CD4-positive, alpha-beta T cell (primary cell): ENCODE measurements around the gene HDC. TPM values are rescaled to one million over a fixed set of nuclear protein-coding genes. Genes with fewer than 3 reads are reported as not detected.

Experiments used
- ATAC-seq: fragments of 200-7000 bp; cut with Tn5 transposase; one replicate; pipeline ENCODE4 v1.10.0; 2022; ENCODE audit warnings: mild to moderate bottlenecking; ENCODE audit not compliant: poor library complexity
- CTCF ChIA-PET: fragments of 350-600 bp; sonication (Branson Sonifier 250); formaldehyde crosslinking; loops from one replicate; lab custom pipeline; 2021; ENCODE audit warnings: antibody characterized with exemption, inconsistent platforms; lab: Charles Lee
- POLR2A ChIA-PET: fragments of 350-600 bp; sonication (Branson Sonifier 250); formaldehyde crosslinking; loops from one replicate; lab custom pipeline; 2021; ENCODE audit warnings: antibody characterized with exemption, inconsistent platforms; lab: Charles Lee
- DNase-seq, 14 experiments: peaks; one replicate each; pipeline ENCODE4 v3.0.0-alpha.2; 2013 to 2020; ENCODE audit warnings: mixed read lengths in 2 of 14
- H3K27ac ChIP-seq, 2 donors: one replicate each; pipeline versions ENCODE4 v1.5.1 to v1.7.0; 2013; ENCODE audit warnings: low read length in 2 of 2, low read depth in 1 of 2, mild to moderate bottlenecking in 1 of 2
- H3K27me3 ChIP-seq, 2 experiments: 1 replicate in 1 of 2; 2 replicates in 1 of 2; pipeline versions ENCODE4 v1.6.1 to v1.7.0; 2013; ENCODE audit warnings: low read length in 2 of 2, control low read depth in 1 of 2, mild to moderate bottlenecking in 1 of 2, moderate library complexity in 1 of 2; ENCODE audit not compliant: insufficient read depth in 2 of 2, control insufficient read depth in 1 of 2
- H3K36me3 ChIP-seq: one replicate; pipeline ENCODE4 v1.6.1; 2013; ENCODE audit warnings: low read length, control low read depth; ENCODE audit not compliant: insufficient read depth
- H3K4me1 ChIP-seq: one replicate; pipeline ENCODE4 v1.6.1; 2013; ENCODE audit warnings: low read length, control low read depth; ENCODE audit not compliant: insufficient read depth
- H3K4me3 ChIP-seq: one replicate; pipeline ENCODE4 v1.5.1; 2013; ENCODE audit warnings: mild to moderate bottlenecking, low read length, moderate library complexity
- H3K9me3 ChIP-seq, 2 experiments: 1 replicate in 1 of 2; 2 replicates in 1 of 2; pipeline versions ENCODE4 v1.6.1 to v1.7.0; 2013; ENCODE audit warnings: low read length in 2 of 2, mild to moderate bottlenecking in 2 of 2, control low read depth in 1 of 2, moderate library complexity in 1 of 2; ENCODE audit not compliant: control insufficient read depth in 1 of 2, insufficient read depth in 1 of 2
- H3K27ac Mint-ChIP-seq: one replicate; pipeline ENCODE4 v1.8.0; 2020; ENCODE audit warnings: mixed read lengths
- H3K27me3 Mint-ChIP-seq: one replicate; pipeline ENCODE4 v1.8.0; 2021; ENCODE audit warnings: mixed read lengths
- H3K36me3 Mint-ChIP-seq: one replicate; pipeline ENCODE4 v1.8.0; 2021; ENCODE audit warnings: low read depth, mixed read lengths
- H3K4me1 Mint-ChIP-seq: one replicate; pipeline ENCODE4 v1.8.0; 2021; ENCODE audit warnings: low read depth, mixed read lengths
- H3K4me3 Mint-ChIP-seq: one replicate; pipeline ENCODE4 v1.8.0; 2020; ENCODE audit warnings: mild to moderate bottlenecking, mixed read lengths
- H3K9me3 Mint-ChIP-seq: one replicate; pipeline ENCODE4 v1.8.0; 2020; ENCODE audit warnings: mixed read lengths
- intact Hi-C, 2 experiments: fragments of 100-400 bp; cut with DNase I in 1 of 2; cut with micrococcal nuclease in 1 of 2; formaldehyde crosslinking; loops; one replicate each; pipeline versions ENCODE4 v1.15.1 to v1.9.0; 2023 to 2025; cut with DNase I, micrococcal nuclease
- total RNA-seq, 174 experiments: library from RNA in 2 of 174; stranded (reverse) in 2 of 174; gene quantifications; one replicate each; pipeline ENCODE4 v1.2.3 and lab custom pipeline; 2021 to 2026
- TF ChIP-seq, protein P1 (sequence below): fragments of 200-600 bp; IDR thresholded peaks from one replicate; pipeline ENCODE4 v1.8.0; 2022; ENCODE audit warnings: antibody characterized with exemption, mild to moderate bottlenecking

The HDC gene
- total RNA-seq, 2 experiments from 2014 or later, result 0.08 TPM; not detected in 1

DNA sequence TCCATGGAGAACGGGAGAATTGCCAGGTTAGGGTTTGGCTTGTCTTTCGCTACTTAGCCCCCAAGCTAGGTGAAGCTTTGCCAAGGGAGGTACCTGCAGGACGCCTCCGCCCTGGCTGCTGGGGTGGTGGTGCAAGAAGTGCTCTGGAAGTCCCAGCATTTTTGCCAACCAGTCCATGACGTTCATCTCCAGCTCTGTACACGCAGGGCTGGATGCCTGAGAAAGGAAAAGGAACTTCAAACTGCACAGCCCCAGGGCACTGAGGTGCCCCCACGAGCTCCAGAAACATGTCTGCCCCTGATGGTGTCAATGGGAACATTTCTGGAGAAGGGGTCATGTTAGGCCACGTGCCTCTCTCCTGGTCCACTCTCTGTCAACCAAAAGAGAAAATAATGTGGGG lies 8.2 kb downstream of the HDC start:
- Histone ChIP-seq H3K4me3 (no peak overlapping the region), H3K9me3 (no peaks in the 10 kb centered on the region), H3K4me1 (peaks cover 13% of the 10 kb centered on the region), H3K27me3 (no peaks in the 10 kb centered on the region), H3K36me3 (no peaks in the 10 kb centered on the region), H3K27ac (no peak overlapping the region)
- POLR2A ChIA-PET, result no interaction called here
- Mint-ChIP-seq H3K27ac (no peak overlapping the region), H3K4me1 (peaks cover 17% of the 10 kb centered on the region), H3K9me3 (no peaks in the 10 kb centered on the region), H3K4me3 (no peak overlapping the region), H3K36me3 (no peaks in the 10 kb centered on the region), H3K27me3 (no peaks in the 10 kb centered on the region)
- CTCF ChIA-PET, result interaction anchor here (0.9 kb wide), 1 partner anchor 8 kb away, joined by 3 read pairs; no protein-coding TSS in a partner anchor
- no peak for ATAC-seq
- intact Hi-C loops, result loop anchor here in 1 of 2 experiments (10.0 kb wide), 1 partner anchor 63 kb away; no protein-coding TSS in a partner anchor
- TF ChIP-seq, protein P1, sequence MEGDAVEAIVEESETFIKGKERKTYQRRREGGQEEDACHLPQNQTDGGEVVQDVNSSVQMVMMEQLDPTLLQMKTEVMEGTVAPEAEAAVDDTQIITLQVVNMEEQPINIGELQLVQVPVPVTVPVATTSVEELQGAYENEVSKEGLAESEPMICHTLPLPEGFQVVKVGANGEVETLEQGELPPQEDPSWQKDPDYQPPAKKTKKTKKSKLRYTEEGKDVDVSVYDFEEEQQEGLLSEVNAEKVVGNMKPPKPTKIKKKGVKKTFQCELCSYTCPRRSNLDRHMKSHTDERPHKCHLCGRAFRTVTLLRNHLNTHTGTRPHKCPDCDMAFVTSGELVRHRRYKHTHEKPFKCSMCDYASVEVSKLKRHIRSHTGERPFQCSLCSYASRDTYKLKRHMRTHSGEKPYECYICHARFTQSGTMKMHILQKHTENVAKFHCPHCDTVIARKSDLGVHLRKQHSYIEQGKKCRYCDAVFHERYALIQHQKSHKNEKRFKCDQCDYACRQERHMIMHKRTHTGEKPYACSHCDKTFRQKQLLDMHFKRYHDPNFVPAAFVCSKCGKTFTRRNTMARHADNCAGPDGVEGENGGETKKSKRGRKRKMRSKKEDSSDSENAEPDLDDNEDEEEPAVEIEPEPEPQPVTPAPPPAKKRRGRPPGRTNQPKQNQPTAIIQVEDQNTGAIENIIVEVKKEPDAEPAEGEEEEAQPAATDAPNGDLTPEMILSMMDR, result no peak
- DNase-seq, result no peak

DNA sequence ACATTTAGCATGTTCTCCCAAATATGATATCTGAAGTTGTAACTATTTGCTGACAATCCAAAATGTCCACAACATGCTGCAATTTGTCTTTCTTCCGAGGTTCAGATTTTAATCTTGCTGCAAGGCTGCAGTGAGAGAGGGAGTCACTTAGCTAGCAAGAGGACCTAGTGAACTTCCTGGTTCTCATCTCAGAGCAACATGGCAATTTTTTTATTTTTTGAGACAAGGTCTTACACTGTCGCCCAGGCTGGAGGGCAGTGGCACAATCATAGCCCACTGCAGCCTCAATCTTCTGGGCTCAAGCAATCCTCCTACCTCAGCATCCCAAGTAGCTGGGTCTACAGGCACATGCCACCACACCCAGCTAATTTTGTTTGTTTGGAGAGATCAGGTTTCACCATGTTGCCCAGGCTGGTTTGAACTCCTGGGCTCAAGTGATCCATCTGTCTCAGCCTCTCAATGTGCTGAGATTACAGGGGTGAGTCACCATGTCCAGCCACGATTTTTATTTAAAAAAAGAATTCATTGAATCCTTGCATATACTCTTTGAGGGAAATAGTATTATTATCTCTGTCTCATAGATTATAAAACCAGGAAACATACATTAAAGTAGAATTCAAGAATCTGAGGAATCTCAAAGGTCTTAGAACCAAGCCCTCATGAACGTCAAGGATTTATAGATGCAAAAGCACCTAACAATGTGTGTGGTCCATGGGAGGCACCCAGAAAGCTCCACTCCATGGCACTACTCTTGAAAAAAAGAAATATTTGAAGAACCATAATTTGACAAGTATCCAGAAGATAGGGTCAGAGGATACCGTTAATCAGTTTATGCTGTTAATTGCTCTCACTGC lies 9.1 kb downstream of the HDC start:
- no peak overlapping the region for H3K4me3 Mint-ChIP-seq
- H3K27me3 ChIP-seq, result no peaks in the 10 kb centered on the region
- H3K4me3 ChIP-seq, result no peak overlapping the region
- H3K9me3 ChIP-seq, result no peaks in the 10 kb centered on the region
- POLR2A ChIA-PET, result no interaction called here
- no peak for ATAC-seq
- no peak for DNase-seq
- no peak overlapping the region for H3K27ac Mint-ChIP-seq
- intact Hi-C loops, result loop anchor here in 1 of 2 experiments (10.0 kb wide), 1 partner anchor 62 kb away; no protein-coding TSS in a partner anchor
- H3K36me3 Mint-ChIP-seq, result no peaks in the 10 kb centered on the region
- peaks cover 13% of the 10 kb centered on the region for H3K4me1 Mint-ChIP-seq
- TF ChIP-seq, protein P1, result no peak
- H3K27me3 Mint-ChIP-seq, result no peaks in the 10 kb centered on the region
- H3K4me1 ChIP-seq, result peaks cover 9% of the 10 kb centered on the region
- H3K9me3 Mint-ChIP-seq, result no peaks in the 10 kb centered on the region
- H3K27ac ChIP-seq, result no peak overlapping the region
- H3K36me3 ChIP-seq, result no peaks in the 10 kb centered on the region
- CTCF ChIA-PET, result no interaction called here

DNA sequence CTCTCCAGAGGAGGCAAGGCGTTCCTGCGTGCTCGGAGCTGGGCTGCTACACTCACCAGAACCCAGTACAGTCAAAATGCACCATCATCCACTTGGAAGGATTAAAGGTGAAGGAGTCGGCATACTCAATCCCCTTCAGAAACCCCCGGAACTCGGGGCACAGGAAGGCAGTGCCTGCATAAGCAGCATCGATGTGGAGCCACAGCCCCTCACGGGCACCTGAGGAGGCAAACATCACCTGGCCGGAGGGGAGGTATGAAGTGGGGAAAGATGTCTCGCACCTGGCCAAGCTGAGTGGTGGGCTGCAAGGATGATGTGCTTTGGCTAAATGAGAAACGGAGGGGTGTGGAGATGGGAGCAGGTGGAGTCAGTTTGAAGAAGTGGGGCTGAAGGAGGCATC lies 13.0 kb downstream of the HDC start:
- Mint-ChIP-seq H3K4me1 (peaks cover 20% of the 10 kb centered on the region), H3K4me3 (no peak overlapping the region), H3K27ac (no peak overlapping the region), H3K27me3 (no peaks in the 10 kb centered on the region), H3K36me3 (no peaks in the 10 kb centered on the region), H3K9me3 (no peaks in the 10 kb centered on the region)
- ChIA-PET CTCF (no interaction called here), POLR2A (no interaction called here)
- no peaks in the 10 kb centered on the region for H3K36me3 ChIP-seq
- no peak for DNase-seq
- ATAC-seq, result no peak
- H3K9me3 ChIP-seq, result no peaks in the 10 kb centered on the region
- intact Hi-C loops, result loop anchor here in 1 of 2 experiments (10.0 kb wide), 1 partner anchor 58 kb away; no protein-coding TSS in a partner anchor
- TF ChIP-seq, protein P1, result no peak
- H3K27me3 ChIP-seq, result no peaks in the 10 kb centered on the region
- peaks cover 13% of the 10 kb centered on the region for H3K4me1 ChIP-seq
- no peak overlapping the region for H3K27ac ChIP-seq
- H3K4me3 ChIP-seq, result no peak overlapping the region
